B cell (primary cell): Measurements from ENCODE around the gene CCNE1.

Experiments
- CTCF ChIP-seq: fragments of 200-600 bp; IDR thresholded peaks from one replicate; pipeline ENCODE4 v1.8.0; 2022; ENCODE audit warnings: antibody characterized with exemption, mild to moderate bottlenecking
- EZH2 ChIP-seq: IDR thresholded peaks from 2 replicates; pipeline ENCODE4 v1.6.1; 2012; ENCODE audit warnings: borderline replicate concordance, low read depth, mild to moderate bottlenecking, moderate library complexity, low read length; ENCODE audit not compliant: insufficient read depth, poor library complexity, severe bottlenecking

DNA sequence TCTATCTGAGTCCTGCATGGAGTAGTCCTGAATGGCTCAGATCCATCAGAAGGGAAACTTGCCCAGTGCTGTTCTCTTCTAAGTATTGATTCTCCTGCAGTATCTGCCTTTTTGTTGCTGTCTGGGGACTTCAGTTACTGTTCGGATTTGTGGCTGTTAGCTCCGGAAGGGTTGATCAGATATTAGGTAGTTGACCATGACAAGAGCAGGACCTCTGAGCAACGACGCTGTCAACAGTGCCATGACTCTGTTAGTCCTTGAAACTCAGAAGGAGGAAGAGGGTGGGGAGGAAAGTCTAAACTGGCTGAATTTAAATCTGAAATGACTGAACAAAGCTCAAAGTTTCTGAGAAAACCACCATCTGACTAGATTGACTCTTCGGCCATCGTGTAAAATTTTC lies 42.2 kb downstream of the CCNE1 start:
- no peak for TF ChIP-seq CTCF
- TF ChIP-seq EZH2: no peak
